Psoas muscle (tissue), 8 donors: Measurements from ENCODE around the gene UQCR11. TPM values are rescaled to one million over a fixed set of nuclear protein-coding genes. Genes with fewer than 3 reads are reported as not detected.

Experiments
- ATAC-seq, 4 donors: fragments of 200-7000 bp; cut with Tn5 transposase; one replicate each; pipeline ENCODE4 v1.9.1; 2020; ENCODE audit warnings: moderate library complexity in 3 of 4, mild to moderate bottlenecking in 2 of 4
- DNase-seq, 2 donors: peaks; one replicate each; pipeline ENCODE4 v3.0.0-alpha.2; 2020
- H3K27ac ChIP-seq: fragments of 200-600 bp; one replicate; pipeline ENCODE4 v1.8.0; 2022
- H3K27me3 ChIP-seq, 3 donors: fragments of 200-600 bp in 1 of 3; one replicate each; pipeline versions ENCODE4 v1.6.1 to v1.8.0; 2013 to 2022; ENCODE audit warnings: low read length in 2 of 3, mild to moderate bottlenecking in 2 of 3, moderate library complexity in 1 of 3; ENCODE audit not compliant: insufficient read depth in 3 of 3
- H3K36me3 ChIP-seq, 2 donors: fragments of 200-600 bp in 1 of 2; one replicate each; pipeline versions ENCODE4 v1.6.1 to v1.8.0; 2013 to 2022; ENCODE audit warnings: low read depth in 1 of 2, mild to moderate bottlenecking in 1 of 2, moderate library complexity in 1 of 2; ENCODE audit not compliant: insufficient read depth in 1 of 2
- H3K4me1 ChIP-seq: fragments of 200-600 bp; one replicate; pipeline ENCODE4 v1.8.0; 2022
- H3K4me3 ChIP-seq: fragments of 200-600 bp; one replicate; pipeline ENCODE4 v1.8.0; 2022; ENCODE audit warnings: mild to moderate bottlenecking
- H3K9me3 ChIP-seq: fragments of 200-600 bp; one replicate; pipeline ENCODE4 v1.8.0; 2022
- CTCF ChIP-seq: fragments of 200-600 bp; IDR thresholded peaks from one replicate; pipeline ENCODE4 v1.8.0; 2022; ENCODE audit warnings: antibody characterized with exemption
- WGBS, 3 donors: extraction: QIAGEN DNeasy Blood & Tissue Kit; methylation state at CpG; one replicate each; pipeline versions ENCODE4 v1.1.6 to v1.1.7; 2013; 5-methylcytosine and 5-hydroxymethylcytosine counted together
- intact Hi-C, 2 donors: fragments of 100-400 bp; cut with DNase I; formaldehyde crosslinking; loops; one replicate each; pipeline versions ENCODE4 v1.11.0 to v1.14.2; 2022
- polyA plus RNA-seq, 3 donors: library from polyadenylated mRNA; stranded (reverse); fragments of 200-250 nt; gene quantifications; one replicate each; pipeline ENCODE4 v1.2.3, GENCODE V29; 2013
- total RNA-seq, 4 donors: library from RNA; stranded (reverse); fragmentation: NEBNext Ultra II Directional in 2 of 4; extraction: Animal tissue kit (Norgen Biotek cat#: 25700) in 2 of 4; gene quantifications; one replicate each; pipeline versions ENCODE4 v1.2.1 to v1.2.4, GENCODE V29; 2021 to 2023
- donor health status: healthy with polysubstance abuse.
- donor health status: DM: no; HTN: no; CAD: no; lungs with moderate emphysema.
- donor health status: Bipolar disorder and iron deficiency.
- donor health status: healthy.
- donor health status: DM: yes; HTN: yes; CAD: no.
- donor health status: DM: no; HTN: no; CAD: no.
- donor health status: DM: no; HTN: no; CAD: no.
- donor health status: DM: yes; HTN: yes; CAD: no.

The UQCR11 gene
- total and polyA plus RNA-seq, 7 donors: 320 to 534 (median 408) TPM

- Histone ChIP-seq H3K9me3 (no peaks in the 10 kb centered on the region), H3K27me3 (no peaks in the 10 kb centered on the region), H3K4me3 (no peak overlapping the region), H3K36me3 (peaks cover 0 to 43% of the 10 kb centered on the region in 2 donors), H3K4me1 (peaks cover 12% of the 10 kb centered on the region), H3K27ac (no peak overlapping the region)
- WGBS, 3 donors: 61 to 83% (median 78%) methylated on average over 10 of the region's 10 CpGs
- no peak for TF ChIP-seq CTCF
- intact Hi-C loops: loop anchor here in 1 of 2 donors (5.0 kb wide), 1 partner anchor 36 kb away; no protein-coding TSS in a partner anchor
- DNase-seq: no peak
- ATAC-seq: no peak
Measured at GRCh38 chr19:1648459-1648849, 43.2 kb upstream of the UQCR11 start.

DNA sequence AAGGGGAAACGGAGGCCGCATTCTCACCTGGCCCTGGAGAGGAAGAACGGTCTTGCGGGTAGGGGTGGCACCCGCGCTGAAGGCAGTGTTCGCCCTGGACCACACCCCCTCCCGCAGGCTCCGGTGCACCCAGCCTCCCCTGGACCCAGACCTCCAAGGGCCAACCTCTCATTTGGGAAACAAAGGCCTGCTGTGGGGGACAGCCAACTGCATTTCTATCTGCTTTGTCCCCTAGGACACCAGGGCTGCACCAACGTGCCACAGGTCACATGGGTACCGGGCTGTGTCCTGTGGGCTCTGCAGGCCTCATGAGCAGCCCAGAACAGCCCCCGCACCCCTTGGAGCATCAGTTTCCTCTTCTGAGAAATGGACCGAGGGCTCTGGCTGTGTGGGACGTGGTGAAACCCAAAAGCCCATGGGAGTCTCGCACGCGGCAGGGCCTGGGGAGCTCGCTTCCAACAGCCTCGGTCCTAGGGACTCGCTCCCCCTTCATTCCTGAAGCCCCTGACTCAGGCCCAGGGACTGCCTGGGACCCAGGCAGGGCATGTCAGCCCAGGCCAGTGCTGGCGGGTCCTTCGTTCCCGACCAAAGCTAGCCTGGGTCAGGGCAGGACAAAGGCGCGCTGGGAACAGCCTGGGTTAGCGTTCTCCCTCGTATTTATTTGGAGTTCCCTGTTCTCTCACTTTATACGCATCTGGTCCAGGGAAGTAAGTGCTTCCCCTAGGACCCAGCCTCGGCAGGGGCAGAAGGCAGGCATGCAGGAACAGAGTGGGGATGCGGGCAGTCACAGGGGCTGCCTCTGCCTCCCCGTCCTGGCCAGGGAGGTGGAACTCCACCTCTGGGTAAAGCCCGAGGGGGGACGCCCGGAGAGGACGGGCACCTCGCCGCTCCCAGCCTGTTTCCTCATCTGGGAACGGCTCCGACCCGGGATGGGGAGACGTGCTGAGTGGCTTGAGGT, 42.5 kb upstream of the UQCR11 start:
- Histone ChIP-seq H3K27ac (no peak overlapping the region), H3K4me1 (peaks cover 12% of the 10 kb centered on the region), H3K27me3 (no peaks in the 10 kb centered on the region), H3K4me3 (no peak overlapping the region), H3K36me3 (peaks cover 0 to 43% of the 10 kb centered on the region in 2 donors), H3K9me3 (no peaks in the 10 kb centered on the region)
- intact Hi-C loops: loop anchor here in 1 of 2 donors (5.0 kb wide), 1 partner anchor 35 kb away; no protein-coding TSS in a partner anchor
- 89 to 92% (median 91%) methylated on average over 41 of the region's 41 CpGs for WGBS, 3 donors
- DNase-seq (no peak), ATAC-seq (no peak)
- no peak for TF ChIP-seq CTCF

DNA sequence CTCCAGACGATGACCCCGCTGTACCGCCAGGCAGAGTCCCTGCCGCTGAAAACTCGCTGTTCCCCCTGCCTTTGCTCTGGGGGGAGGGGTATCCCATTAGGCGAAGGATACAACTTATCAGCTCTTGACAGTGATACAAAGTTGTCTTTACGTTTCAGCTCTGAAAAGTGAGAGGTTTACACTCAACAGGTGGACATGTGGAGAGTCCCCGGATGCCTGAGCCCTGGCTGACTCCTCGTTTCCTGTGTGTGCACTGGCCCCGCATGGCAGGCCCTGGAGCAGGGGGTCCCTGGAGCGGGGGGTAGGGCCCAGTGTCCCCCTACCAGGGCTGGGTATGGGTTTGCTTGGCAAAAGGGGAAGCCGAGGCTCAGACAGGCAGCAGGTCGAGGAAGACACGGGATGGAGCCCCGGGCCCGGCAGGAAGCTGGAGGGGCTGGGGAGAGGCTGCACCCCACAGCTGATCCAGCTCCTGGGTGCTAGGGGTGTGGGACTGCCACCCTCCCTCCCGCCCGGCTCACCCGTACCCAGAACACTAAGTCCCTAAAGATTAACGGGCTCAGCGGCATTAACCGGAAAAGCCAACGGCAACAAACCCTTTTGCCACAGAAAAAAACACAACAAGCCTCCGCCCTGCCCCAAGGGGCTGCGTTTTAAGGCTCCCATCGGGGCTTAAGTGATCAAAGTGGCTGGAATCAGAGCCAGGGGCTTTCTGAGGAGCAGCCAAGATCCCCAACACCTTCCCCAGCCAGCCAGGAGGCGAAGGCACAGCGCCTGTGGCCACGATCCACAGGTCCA, 41.6 kb upstream of the UQCR11 start:
- Histone ChIP-seq H3K9me3 (no peaks in the 10 kb centered on the region), H3K4me1 (peaks cover 12% of the 10 kb centered on the region), H3K27me3 (no peaks in the 10 kb centered on the region), H3K4me3 (no peak overlapping the region), H3K36me3 (peaks cover 0 to 43% of the 10 kb centered on the region in 2 donors), H3K27ac (no peak overlapping the region)
- no peak for ATAC-seq
- intact Hi-C loops: loop anchor here in 1 of 2 donors (5.0 kb wide), 1 partner anchor 35 kb away; no protein-coding TSS in a partner anchor
- TF ChIP-seq CTCF: no peak
- WGBS, 3 donors: 82 to 84% (median 84%) methylated on average over 29 of the region's 29 CpGs
- no peak for DNase-seq

DNA sequence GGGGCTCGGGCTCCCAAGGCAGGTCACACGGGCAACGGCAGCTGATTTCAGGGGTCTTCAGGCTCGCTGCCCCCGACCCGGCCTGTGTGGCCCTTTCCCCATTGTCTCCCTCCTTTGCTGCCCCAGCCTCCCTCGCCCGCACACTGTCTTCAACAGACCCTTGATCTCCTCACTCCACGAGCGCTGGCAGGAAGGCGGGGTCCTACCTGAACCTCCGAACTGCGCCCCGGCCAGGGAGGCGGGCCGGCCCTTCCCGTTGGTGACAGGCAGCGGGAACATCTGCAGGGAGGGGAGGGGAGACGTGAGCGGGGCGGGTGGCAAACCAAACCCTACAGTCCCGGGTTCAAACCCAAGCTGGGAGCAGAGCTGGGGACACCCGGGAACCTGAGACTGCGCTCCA, 40.9 kb upstream of the UQCR11 start:
- H3K4me3 ChIP-seq: no peak overlapping the region
- ATAC-seq (no peak), DNase-seq (no peak)
- no peak for TF ChIP-seq CTCF
- H3K27me3 ChIP-seq: no peaks in the 10 kb centered on the region
- H3K4me1 ChIP-seq: peaks cover 9% of the 10 kb centered on the region
- H3K36me3 ChIP-seq: peaks cover 0 to 50% of the 10 kb centered on the region in 2 donors
- intact Hi-C loops: loop anchor here in 1 of 2 donors (5.0 kb wide), 1 partner anchor 34 kb away; no protein-coding TSS in a partner anchor
- WGBS, 3 donors: 87 to 91% (median 89%) methylated on average over 19 to 24 of the region's 24 CpGs
- H3K27ac ChIP-seq: no peak overlapping the region
- H3K9me3 ChIP-seq: no peaks in the 10 kb centered on the region
